ENCODE data around the gene TLR5.

DNA sequence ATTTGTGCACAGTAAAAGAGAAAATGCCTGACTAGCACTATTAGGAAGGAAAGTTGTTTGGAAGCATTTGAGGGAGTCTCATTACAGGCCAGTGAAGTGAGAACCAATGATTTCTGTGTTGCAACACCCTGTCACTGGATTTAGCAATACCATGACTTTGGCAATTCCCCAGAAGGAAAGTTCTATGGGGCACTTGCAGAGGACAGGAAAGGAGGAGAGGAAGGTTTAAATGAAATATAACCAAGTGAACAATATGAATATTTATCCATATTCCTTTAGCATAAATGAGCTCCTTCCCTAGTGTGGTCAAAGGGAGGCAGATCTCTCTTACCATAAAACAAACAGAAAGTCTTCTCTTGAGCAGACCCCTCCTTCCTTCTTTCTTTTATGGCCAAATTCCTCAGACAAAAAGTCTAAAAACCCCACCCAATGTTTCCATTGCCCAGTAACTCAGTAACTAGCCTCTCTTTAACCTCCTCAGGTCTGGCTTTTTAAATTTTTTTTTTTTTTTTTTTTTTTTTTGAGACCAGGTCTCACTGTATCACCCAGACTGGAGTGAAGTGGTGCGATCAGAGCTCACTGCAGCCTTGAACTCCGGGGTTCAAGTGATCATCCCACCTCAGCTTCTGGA is 5.5 kb downstream of the TLR5 start:
- TF ChIP-seq, protein P1, sequence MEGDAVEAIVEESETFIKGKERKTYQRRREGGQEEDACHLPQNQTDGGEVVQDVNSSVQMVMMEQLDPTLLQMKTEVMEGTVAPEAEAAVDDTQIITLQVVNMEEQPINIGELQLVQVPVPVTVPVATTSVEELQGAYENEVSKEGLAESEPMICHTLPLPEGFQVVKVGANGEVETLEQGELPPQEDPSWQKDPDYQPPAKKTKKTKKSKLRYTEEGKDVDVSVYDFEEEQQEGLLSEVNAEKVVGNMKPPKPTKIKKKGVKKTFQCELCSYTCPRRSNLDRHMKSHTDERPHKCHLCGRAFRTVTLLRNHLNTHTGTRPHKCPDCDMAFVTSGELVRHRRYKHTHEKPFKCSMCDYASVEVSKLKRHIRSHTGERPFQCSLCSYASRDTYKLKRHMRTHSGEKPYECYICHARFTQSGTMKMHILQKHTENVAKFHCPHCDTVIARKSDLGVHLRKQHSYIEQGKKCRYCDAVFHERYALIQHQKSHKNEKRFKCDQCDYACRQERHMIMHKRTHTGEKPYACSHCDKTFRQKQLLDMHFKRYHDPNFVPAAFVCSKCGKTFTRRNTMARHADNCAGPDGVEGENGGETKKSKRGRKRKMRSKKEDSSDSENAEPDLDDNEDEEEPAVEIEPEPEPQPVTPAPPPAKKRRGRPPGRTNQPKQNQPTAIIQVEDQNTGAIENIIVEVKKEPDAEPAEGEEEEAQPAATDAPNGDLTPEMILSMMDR (IDR thresholded peaks at IDR 0.05): no peak
- TF ChIP-seq, protein P2, sequence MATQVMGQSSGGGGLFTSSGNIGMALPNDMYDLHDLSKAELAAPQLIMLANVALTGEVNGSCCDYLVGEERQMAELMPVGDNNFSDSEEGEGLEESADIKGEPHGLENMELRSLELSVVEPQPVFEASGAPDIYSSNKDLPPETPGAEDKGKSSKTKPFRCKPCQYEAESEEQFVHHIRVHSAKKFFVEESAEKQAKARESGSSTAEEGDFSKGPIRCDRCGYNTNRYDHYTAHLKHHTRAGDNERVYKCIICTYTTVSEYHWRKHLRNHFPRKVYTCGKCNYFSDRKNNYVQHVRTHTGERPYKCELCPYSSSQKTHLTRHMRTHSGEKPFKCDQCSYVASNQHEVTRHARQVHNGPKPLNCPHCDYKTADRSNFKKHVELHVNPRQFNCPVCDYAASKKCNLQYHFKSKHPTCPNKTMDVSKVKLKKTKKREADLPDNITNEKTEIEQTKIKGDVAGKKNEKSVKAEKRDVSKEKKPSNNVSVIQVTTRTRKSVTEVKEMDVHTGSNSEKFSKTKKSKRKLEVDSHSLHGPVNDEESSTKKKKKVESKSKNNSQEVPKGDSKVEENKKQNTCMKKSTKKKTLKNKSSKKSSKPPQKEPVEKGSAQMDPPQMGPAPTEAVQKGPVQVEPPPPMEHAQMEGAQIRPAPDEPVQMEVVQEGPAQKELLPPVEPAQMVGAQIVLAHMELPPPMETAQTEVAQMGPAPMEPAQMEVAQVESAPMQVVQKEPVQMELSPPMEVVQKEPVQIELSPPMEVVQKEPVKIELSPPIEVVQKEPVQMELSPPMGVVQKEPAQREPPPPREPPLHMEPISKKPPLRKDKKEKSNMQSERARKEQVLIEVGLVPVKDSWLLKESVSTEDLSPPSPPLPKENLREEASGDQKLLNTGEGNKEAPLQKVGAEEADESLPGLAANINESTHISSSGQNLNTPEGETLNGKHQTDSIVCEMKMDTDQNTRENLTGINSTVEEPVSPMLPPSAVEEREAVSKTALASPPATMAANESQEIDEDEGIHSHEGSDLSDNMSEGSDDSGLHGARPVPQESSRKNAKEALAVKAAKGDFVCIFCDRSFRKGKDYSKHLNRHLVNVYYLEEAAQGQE (IDR thresholded peaks at IDR 0.05; ENCODE audit: insufficient read depth in 1 of 2, low read depth in 2 of 2, low read length in 1 of 2): no peak
- TF ChIP-seq POLR2AphosphoS5 (IDR thresholded peaks at IDR 0.05; ENCODE audit: low read depth, low read length): no peak

Measured in Panc1 (cell line).